Measurements from ENCODE around the gene SRMS.

- TF ChIP-seq NFIC (IDR thresholded peaks at IDR 0.05; ENCODE audit: low read length): no peak
- no peak for TF ChIP-seq ZFAT (CRISPR knock-in tag; conservative IDR thresholded peaks at IDR 0.05)
- no peak for TF ChIP-seq NONO (IDR thresholded peaks at IDR 0.05)
- TF ChIP-seq NONO (CRISPR knock-in tag; conservative IDR thresholded peaks at IDR 0.05): no peak
- no peak for TF ChIP-seq PLSCR1 (CRISPR knock-in tag; IDR thresholded peaks at IDR 0.05; ENCODE audit: borderline replicate concordance)
- TF ChIP-seq ZNF768 (CRISPR knock-in tag; IDR thresholded peaks at IDR 0.05): no peak
Measured at GRCh38 chr20:63504642-63505041, 42.9 kb downstream of the SRMS start.
